NCI-H524 (cell line): ENCODE results near the gene MEA1.
"Not testable (repeated sequence)": the region's sequence is repeated elsewhere in the genome, so short reads cannot be mapped to it uniquely, and the experiment has no call there.

Experiments
- DNase-seq, 2 experiments: peaks; one replicate each; lab custom pipeline; 2025; lab: John Stamatoyannopoulos, UW

Gene MEA1

DNA sequence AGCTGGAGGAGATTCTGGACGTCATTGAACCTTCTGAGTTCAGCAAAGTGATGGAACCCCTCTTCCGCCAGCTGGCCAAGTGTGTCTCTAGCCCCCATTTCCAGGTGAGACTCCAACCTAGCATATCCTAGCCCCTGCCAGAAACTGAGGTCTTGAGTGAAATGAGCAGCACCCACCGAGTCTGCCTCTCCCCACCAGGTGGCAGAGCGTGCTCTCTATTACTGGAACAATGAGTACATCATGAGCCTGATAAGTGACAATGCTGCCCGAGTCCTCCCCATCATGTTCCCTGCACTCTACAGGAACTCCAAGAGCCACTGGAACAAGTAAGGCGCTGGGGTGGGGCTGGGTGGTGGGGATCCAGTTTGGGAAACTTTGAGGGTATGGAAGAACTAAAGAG lies 4.6 kb downstream of the MEA1 start:
- peak in 1 of 2 experiments; percentile 52 for DNase-seq

GRCh38 chr6:43007126-43007525 lies 6.6 kb downstream of the MEA1 start:
- DNase-seq = no peak

DNA sequence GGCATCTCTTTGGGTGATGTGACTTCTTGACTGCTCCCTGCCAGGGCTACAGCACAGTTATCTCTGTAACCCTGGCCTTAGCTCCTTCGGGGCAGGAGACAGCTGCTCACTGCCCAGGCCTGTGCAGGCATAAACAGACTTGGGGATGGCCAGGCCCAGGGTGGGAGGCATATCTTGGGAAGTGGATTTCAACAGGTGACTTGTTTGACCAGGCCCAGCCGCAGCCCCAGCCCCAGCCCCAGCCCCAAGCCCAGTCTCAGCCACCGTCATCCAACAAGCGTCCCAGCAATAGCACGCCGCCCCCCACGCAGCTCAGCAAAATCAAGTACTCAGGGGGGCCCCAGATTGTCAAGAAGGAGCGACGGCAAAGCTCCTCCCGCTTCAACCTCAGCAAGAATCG lies 7.5 kb downstream of the MEA1 start:
- no peak for DNase-seq

- no peak for DNase-seq
Measured at GRCh38 chr6:43005844-43006243, 7.9 kb downstream of the MEA1 start.

DNA sequence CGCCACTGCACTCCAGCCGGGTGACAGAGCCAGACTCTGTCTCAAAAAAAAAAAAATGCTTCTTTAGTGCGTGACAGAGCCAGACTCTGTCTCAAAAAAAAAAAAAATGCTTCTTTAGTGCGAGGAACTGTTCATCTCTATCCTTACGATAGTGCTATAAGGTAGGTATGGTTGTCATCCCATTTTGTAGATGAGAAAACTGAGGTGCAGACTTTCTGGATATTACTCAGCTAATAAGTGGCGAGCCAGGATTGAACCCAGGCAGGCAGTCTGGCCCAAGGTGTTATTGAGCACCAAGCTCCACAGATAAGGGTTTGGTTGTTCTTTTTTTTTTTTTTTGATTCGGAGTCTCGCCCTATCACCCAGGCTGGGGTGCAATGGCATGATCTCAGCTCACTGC lies 11.9 kb downstream of the MEA1 start:
- no peak for DNase-seq

GRCh38 chr6:42998205-42998604 lies 15.5 kb downstream of the MEA1 start:
- not testable (repeated sequence) for DNase-seq

DNA sequence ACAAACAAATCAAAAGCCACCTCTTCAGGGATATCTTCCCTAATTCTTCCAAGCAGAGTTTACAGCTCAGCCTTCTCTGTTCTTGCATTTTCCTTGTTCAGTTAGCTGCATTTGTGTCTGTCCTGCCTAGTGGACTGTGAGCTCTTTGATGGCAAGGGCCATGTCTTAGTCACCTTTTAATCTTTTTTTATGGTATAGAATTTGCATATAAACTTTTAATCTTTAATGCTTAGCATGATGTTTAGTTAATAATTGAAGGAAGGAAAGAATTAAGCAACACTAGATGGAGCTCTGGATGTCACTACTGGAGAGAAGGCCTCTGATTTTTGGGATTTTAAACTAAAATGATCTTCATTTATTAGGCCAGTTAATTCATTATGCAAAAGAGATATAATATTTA lies 17.2 kb downstream of the MEA1 start:
- no peak for DNase-seq

GRCh38 chr6:42993445-42993844 lies 20.3 kb downstream of the MEA1 start:
- DNase-seq = no peak

DNA sequence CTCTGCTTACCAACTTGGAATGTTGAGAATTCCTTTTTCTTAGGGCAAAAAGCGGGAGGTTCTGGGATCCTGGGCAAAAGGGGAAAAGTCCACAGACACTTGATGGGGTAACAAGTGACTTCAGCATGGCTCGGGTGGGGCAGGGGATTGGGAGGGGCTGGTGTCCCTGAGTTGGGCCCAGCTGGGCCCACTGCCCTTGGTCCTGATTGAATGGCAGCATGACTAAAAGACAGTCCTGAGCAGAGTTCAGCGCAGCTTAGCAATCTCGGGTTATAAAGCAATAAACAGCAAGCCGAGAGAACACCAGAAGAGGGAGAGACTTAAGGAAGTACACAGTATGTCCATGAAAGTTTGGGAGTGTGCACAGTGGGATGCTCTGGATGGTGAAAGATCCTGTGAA lies 23.8 kb downstream of the MEA1 start:
- no peak for DNase-seq

- DNase-seq = no peak
Measured at GRCh38 chr6:42988486-42989020, 25.2 kb downstream of the MEA1 start.

GRCh38 chr6:42987533-42988451 lies 26.0 kb downstream of the MEA1 start:
- DNase-seq = no peak

DNA sequence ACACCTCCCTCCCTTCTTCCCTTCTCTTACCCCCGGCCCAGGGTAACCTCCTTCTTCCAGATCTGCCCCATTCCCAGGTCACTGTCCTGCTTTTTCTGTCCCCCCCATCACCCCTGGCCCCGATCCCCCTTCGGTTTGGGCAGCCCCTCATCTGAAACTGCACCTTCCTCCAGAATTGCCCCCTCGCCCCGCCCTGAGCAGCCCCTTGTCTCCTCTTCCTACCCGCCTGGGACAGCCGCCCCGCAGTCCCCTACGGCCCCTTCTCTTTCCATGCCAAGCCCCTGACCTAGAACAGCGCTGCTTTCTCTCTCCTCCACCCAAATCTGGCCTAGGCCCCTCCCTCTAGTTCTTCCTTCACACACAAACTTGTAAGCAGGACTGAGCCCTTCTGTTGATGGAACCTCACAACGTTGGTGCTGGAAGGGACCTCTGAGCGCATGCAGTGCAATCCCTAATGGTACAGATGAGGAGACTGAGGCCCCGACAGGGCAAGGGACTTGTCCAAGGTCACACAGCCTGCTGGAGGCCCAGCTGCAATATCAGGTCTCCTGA lies 28.7 kb downstream of the MEA1 start:
- peak in 1 of 2 experiments; percentile 22 for DNase-seq

GRCh38 chr6:42984001-42984923 lies 29.5 kb downstream of the MEA1 start, which contains the start of gene PPP2R5D:
TSS of gene PPP2R5D (plus strand) at chr6:42984570. CDS start at chr6:42984678, 108 bp downstream.
- peak; percentile 99 for DNase-seq

DNA sequence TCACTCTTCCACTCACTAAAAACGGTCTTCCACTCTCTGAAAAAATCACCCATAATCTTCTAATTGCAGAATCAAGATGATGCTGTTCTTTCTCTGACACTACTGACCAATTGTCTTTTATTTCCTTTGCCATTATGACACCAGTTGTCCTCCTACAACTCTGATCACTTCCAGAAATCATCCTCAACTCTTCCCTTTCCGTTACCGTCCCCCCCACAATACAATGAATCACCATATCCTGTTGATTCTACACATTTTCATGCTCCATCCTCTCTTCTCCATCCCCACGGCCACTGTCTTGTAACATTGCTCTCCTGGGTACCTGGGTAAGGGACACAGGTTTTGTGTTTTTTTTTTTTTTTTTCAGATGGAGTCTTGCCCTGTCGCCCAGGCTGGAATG lies 31.9 kb downstream of the MEA1 start:
- no peak for DNase-seq

- no peak for DNase-seq
Measured at GRCh38 chr6:42979523-42980177, 34.1 kb downstream of the MEA1 start.

- peak; percentile 91 to 93 for DNase-seq
Measured at GRCh38 chr6:42978839-42979522, 34.8 kb downstream of the MEA1 start, which contains the start of gene PEX6. TSS of gene PEX6 (minus strand) at chr6:42979181. CDS start at chr6:42979150, 31 bp downstream.

GRCh38 chr6:42978487-42978838 lies 35.3 kb downstream of the MEA1 start:
- DNase-seq = no peak

DNA sequence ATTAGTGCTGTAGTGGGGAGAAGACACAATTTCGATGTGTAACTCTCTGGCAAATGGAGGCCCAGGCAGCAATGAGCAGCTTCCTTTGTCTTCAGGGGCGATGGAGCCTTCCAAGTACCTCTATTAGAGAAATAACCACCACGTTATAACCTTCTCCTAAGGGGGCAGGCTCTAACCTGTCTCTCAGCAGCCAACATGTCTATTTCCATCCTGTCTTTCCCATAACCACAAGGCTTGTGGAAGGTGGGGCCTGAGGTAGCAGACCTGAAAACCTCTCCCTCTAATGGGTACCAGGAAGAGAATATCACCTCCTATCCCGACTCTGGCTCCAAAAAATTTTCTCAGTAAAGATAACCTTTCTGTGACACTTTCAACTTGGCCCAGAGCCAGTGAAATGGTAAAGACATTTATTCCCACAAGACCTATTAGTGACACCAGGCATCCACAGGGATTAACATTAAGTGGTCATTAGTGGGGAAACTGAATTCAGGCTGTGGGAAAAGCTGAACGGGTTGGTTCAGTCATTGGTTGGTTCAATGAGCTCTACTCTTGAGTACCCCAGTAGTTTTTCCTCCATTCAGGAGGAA lies 38.7 kb downstream of the MEA1 start:
- peak in 1 of 2 experiments; percentile 56 for DNase-seq

GRCh38 chr6:42973926-42974325 lies 39.8 kb downstream of the MEA1 start:
- no peak for DNase-seq

DNA sequence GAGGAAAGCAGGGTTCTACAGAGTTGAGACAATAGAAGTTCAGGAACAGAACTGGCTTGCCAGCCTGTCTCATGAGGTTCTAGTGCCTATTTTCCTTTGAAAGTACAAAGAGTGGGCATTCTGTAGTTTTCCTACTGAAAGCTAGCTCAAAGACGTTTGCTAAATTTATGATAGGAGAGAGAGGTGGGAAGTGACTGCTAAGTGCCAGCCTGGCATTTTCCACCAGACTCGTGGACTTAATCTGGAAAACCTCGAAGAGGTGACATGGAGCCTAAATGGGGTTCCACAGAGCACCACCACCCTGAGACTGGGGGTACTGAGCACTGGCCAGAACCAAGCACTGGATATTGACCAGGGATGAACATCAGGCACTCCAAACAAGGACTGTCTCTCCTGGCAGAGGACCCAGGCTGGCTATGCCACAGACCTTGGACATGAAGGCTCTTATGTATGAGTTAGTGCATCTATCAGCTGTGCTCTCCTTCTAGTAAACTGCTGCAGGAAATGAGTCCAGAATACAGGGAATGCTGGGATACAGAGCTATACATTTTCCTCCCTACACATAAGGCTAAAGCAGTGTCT lies 41.9 kb downstream of the MEA1 start:
- no peak for DNase-seq
